ENCODE results near the gene LGI2.
"Not testable (repeated sequence)": the region's sequence is repeated elsewhere in the genome, so short reads cannot be mapped to it uniquely, and the experiment has no call there.

Gene LGI2

DNA sequence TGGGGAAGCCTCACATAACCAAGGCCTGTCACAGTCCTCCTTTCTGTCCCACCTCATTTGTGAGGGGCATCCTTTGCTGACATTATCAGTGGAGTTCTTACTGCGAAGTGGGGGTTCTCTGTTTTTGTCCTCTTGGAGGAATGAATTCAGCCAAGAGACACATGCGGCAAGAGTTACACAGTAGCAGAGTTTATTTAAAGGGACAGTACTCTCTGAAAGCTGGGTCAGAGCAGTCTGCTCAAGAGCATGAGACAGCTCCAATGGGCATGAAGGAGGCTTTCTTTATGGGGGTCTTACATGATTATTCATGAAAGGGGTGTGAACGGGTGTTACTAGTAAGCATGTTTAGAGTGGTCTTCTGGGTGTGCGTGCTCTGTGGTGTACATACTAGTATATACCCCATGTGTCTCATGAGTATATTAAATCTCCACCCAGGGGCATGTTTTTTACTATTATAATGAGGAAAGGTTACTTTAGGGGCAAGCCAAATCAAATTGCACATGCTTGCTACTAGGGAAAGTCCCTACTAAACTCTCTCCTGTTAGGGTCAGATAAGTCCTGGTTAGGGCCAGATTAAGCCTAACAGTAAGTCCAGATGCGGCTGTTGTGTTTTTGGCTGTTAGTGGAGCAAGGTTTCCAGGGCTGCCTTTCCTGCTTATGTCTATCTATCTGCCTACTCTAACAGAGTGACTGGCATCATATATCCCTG lies 19.8 kb upstream of the LGI2 start:
- DNase-seq, result no peak

DNA sequence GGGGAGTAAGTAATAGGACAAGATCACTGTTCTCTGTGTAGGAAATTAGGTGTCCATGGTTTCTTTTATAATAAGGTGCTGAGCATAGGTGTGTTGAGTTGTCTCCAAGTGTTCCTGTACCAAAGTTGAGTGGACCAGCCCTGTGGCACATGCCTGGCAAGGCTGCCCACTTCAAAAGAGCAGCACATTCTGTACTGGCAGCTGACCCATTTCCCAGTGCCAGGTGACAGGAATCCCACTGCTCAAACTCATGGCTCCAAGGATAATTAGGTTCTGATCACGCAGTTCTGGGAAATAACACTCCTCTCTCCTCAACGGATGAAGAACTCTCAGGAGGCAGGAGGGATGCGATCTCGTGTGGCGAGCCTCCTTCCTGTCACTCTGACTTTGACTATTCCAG lies 12.8 kb upstream of the LGI2 start:
- no peak for DNase-seq

DNA sequence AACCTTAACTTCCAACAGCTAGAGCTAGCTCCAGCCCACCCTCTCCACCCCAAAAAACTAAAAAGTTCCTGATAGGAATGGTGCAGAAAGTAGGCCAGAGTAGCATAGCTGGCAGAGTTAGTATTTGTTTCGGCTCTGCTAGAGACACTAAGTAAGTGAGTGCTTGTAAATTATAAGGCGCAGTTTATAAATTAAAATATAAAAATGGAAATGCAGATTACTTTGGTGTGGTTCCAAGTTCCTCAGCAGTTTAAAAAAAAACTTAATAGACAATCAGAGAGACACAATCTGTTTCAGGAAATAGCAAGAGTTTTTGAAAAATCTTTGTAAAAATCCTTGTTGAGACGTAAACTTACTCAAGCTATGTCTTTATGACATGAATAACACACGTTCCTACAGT lies 2.8 kb upstream of the LGI2 start:
- DNase-seq, result no peak

- DNase-seq, result no peak
These were observed 1.4 kb upstream of the LGI2 start for GRCh38 chr4:25032126-25032525.

DNA sequence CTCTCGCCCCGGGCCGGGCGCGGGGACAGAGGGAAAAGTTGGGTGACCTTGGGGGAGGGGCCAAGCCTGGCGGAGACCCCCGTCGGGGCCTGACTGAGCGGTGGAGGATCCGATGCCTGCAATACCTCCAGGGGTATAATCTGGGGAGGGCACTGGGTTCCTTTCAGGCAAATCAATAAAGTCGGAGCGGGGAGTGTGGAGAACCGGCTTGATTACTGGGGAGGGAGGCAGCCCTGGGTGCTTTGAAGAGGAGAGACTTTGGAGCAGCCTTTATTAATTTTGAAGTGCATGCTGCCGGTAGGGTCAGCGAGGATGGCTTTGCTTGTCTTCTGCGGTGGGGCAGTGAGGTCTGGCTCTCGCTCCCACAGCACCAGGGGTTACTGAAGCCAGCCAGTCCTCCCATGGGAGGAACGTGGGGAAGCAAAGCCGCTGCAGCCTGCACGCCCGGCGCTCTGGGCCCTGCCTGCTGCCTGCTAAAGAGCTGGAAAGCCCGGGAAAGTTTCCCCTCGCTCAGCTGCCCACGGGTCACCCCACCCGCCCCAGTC lies 403 bp upstream of the LGI2 start:
- DNase-seq, result no peak

GRCh38 chr4:25029479-25030276 lies 1.1 kb downstream of the LGI2 start:
- no peak for DNase-seq

DNA sequence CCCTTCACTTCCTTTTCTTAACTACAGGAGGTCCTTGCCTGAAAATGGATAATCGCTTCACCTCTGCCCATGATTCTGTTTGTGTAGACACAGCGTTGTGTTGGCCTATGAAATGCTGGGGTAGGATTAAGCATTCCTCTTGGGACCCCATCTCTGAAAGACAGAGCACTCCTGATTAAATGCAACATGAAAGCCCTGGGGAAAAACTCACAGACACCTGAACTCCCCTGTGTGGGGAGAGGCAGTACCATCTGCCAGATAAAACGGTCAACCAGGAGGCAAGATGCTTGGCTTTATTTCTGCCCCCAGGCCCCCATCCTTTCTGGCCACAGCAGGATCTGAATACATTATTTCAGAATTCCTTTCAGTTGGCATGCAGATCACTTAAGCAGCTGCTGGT lies 1.9 kb downstream of the LGI2 start:
- DNase-seq, result no peak

DNA sequence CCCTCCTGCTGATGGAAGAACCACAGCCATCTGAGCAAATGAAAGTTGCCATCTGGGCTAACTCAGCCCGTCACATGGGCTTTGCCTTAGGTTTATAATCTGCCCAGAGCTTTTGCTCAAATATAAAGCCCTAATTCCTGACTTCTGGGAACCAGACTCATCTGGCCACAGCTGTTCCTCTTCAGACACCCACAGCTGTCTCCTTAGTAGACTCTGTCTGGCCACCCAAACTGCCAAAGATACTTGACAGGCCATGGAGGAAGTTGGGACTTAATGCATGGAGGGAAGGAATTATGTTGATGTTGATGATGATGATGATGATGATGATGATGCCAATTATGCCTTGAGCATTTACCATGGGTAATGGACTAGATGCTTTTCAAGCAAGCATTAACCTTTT lies 8.0 kb downstream of the LGI2 start:
- DNase-seq, result no peak

DNA sequence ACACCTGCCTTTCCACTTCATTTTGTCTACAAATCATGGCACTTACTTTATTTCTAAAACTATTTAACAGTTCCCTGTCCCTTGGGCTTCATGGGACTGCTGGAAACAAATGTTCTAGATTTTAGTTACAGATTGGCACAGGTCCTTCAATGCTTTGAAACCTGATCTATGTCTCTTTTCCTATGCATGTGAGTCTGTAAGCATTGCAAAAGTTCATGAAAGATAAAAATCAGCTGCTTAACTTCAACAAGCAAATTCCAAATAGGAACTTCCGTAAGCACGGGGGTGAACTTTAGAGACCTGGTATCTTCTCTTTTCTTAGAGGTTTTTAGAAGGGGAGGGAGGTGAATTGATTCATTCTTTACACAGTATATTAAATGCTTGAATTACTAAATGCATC lies 9.5 kb downstream of the LGI2 start:
- DNase-seq, result no peak

- no peak for DNase-seq
These were observed 10.5 kb downstream of the LGI2 start for GRCh38 chr4:25020236-25020635.

DNA sequence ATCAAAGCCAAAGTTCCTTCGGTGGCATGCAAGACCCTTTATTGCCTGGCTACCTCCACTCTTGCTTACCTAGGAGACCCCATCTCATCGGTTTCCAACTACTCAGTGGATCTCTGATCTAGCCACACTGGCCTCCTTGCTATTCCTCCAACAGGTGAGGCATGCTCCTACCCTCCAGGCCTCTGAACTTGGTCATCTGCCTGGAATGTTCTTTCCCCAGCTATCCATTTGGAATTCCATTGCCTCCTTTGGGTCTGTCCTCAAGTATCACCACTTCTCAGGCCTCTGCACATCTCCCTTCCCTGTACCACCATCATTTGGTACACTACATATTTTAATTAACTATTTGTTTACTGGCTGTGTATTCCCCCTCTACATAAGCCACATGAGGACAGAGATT lies 11.2 kb downstream of the LGI2 start:
- DNase-seq, result no peak

GRCh38 chr4:25015012-25015411 lies 15.7 kb downstream of the LGI2 start:
- no peak for DNase-seq

DNA sequence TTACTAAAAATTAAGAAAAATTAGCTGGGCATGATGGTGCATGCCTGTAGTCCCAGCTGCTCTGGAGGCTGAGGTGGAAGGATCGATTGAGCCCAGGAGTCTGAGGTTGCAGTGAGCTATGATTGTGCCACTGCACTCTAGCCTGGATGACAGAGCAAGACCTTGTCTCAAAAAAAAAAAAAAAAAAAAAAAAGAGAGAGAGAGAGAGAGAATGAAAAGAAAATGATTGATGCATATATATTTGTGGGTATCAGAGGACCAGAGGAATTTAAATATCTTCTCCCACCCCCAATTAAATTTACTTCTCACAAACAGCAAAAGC lies 16.1 kb downstream of the LGI2 start:
- DNase-seq, result not testable (repeated sequence)

DNA sequence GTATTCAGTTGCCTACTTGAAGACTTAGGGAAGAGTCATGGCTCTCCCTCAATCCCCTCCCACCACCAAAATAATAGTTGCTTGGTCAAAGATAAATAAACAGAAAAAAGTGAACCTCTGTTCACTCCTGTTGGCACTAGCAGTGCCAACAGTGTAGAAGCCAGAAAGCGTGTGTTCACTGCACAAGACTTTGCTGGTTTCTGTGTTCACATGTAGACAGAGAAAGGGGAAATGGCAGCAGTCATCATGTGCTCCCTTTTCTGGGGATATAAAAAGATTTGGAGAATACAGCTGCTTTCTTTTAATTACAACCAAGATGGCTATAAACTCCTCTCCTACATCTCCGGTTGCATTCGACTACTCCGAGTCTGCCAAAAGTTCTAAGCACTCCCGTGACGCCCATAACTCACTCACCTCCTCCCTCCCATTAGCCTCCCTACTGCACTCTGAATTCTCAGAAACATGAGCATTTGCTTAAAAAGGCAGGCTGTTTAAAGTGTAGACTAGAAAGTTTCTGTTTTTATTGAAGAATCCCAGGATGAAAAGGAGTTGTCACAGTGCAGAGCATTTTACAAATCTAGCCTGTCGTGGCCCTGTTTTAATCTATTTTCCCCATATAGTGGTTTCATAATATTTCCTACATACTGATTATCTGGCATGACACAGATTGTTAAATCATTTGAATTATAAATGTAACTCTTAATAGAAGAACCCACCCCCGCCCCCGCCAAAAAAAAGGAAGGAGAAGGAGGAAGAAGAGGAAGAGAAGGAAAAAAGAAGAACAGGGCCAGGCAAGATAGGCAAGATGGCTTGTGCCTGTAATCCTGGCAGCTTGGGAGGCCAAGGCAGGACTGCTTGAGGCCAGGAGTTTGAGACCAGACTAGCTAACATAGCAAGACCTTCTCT lies 16.7 kb downstream of the LGI2 start:
- DNase-seq, result no peak

DNA sequence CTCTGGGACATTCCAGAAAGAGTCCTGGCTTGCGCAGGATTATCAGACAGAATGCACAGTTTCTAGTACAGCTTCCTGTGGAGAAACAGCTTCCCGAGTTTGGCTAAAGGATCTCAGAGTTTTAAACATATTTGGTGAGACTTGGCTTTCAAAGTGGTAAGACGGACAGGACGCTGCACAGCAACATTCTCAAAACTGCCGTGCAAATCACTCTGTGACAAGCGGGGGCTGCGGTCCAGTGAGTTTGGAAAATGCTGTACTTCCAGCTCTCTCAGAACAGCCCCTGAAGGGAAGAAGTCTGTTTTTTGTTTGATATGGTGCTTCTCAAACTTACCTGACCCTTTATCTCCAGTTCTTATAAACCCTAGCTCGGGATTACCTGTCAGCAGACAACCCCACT lies 18.1 kb downstream of the LGI2 start:
- DNase-seq, result no peak

- DNase-seq, result no peak
These were observed 19.4 kb downstream of the LGI2 start for GRCh38 chr4:25011135-25011866.

DNA sequence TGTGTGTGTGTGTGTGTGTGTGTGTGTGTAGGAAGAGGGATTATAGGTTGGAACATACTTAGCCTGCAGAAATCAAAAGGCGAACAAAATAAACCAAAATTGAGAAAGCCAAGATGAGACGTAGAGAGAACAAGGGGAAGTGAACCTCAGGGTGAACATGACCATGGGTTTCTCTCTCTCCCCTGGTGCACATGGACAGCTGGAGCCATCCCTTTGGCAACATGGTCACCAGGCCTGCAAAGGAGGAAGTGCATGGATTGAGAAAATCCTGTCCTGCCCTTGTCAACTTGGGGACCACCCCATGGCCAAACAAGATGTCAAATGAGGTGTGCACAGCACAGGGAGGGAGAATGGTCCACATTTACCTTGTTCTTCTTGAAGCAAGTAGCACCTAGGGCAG lies 23.1 kb downstream of the LGI2 start:
- DNase-seq, result no peak

- no peak for DNase-seq
These were observed 28.1 kb downstream of the LGI2 start for GRCh38 chr4:25002681-25003080.

DNA sequence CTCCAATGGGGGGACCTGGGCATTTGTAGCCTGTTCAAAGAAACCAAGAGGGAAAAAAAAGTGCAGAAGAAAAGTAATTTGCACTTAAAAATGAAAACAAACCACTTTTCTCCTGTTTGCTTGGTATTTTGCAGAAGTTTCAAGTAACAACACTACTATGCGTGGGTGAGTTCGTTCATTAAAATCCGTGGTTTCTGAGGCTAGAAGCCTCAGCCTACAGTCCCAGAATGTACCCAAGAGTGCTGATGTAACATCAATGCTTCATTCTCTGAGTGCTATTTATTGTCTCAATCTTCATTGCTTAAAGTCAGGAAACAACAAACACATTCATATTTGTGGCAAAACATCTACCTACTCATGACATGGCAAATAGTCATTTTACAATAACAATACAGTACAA lies 29.2 kb downstream of the LGI2 start:
- DNase-seq, result no peak

- DNase-seq, result no peak
These were observed 30.1 kb downstream of the LGI2 start for GRCh38 chr4:25000639-25001038.

- DNase-seq, result no peak
These were observed 31.2 kb downstream of the LGI2 start for GRCh38 chr4:24999392-25000089.

DNA sequence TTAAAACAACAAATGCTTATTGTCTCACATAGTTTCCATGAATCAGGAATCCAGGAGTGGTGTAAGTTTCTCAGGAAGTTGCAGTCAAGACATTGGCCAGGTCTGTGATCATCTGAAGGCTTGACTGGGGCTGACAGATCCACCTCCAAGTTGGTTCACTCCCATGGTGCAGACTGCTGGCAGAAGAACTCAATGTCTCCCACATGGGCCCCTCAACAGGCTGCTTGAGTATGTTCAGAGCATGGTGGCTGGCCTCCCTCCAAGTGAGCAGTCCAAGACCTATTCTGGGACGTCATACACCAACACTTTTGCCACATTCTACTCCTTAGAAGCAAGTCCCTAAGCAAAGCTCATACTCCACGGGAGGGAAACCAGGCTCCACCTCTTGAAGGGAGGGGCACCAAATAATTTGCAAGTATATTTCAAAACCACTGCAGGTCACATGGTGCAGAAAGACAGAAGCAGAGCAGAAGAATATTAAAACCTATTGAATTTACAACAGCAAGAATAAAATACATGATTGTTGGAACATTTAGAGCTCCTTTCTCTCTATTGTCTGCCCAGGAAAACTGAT lies 35.3 kb downstream of the LGI2 start:
- no peak for DNase-seq
